Activated naive CD4-positive, alpha-beta T cell treated with Interleukin-2 at 50 U/mL for 16 hours (primary cell): ENCODE results near the gene CCDC124.
"Not testable (repeated sequence)": the region's sequence is repeated elsewhere in the genome, so short reads cannot be mapped to it uniquely, and the experiment has no call there.

ENCODE experiments used
- DNase-seq: peaks from one replicate; pipeline ENCODE4 v3.0.0-alpha.2; 2020

Gene CCDC124

GRCh38 chr19:17957149-17957849, 24.5 kb downstream of the CCDC124 start:
- DNase-seq = no peak

GRCh38 chr19:17957885-17958284, 25.1 kb downstream of the CCDC124 start:
- no peak for DNase-seq

GRCh38 chr19:17963936-17964691, 31.3 kb downstream of the CCDC124 start:
- DNase-seq = no peak

GRCh38 chr19:17965370-17966128, 32.7 kb downstream of the CCDC124 start:
- DNase-seq = no peak

- DNase-seq = no peak
Measured at GRCh38 chr19:17966129-17966483, 33.3 kb downstream of the CCDC124 start.

GRCh38 chr19:17966550-17967256, 33.9 kb downstream of the CCDC124 start, which contains the start of gene KCNN1:
KCNN1 (plus strand) TSS chr19:17967107; CDS start chr19:17973889, 6,782 bp downstream.
- DNase-seq = no peak

- DNase-seq = no peak
Measured at GRCh38 chr19:17967257-17968051, 34.6 kb downstream of the CCDC124 start.

- DNase-seq = no peak
Measured at GRCh38 chr19:17968362-17968761, 35.5 kb downstream of the CCDC124 start.

- no peak for DNase-seq
Measured at GRCh38 chr19:17969096-17969792, 36.4 kb downstream of the CCDC124 start.

GRCh38 chr19:17972230-17972629, 39.4 kb downstream of the CCDC124 start:
- no peak for DNase-seq

GRCh38 chr19:17973759-17974158, 40.9 kb downstream of the CCDC124 start:
- DNase-seq = no peak

GRCh38 chr19:17974551-17974950, 41.7 kb downstream of the CCDC124 start:
- DNase-seq = no peak

- DNase-seq = no peak
Measured at GRCh38 chr19:17975032-17975431, 42.2 kb downstream of the CCDC124 start.

GRCh38 chr19:17977021-17977420, 44.2 kb downstream of the CCDC124 start:
- no peak for DNase-seq

- DNase-seq = no peak
Measured at GRCh38 chr19:17977488-17977887, 44.7 kb downstream of the CCDC124 start.

- DNase-seq = no peak
Measured at GRCh38 chr19:17981611-17982010, 48.8 kb downstream of the CCDC124 start.

GRCh38 chr19:17982430-17982829, 49.6 kb downstream of the CCDC124 start:
- DNase-seq = no peak

GRCh38 chr19:17985037-17985818, 52.4 kb downstream of the CCDC124 start:
- no peak for DNase-seq

GRCh38 chr19:17986569-17986968, 53.8 kb downstream of the CCDC124 start:
- DNase-seq = not testable (repeated sequence)

- DNase-seq = no peak
Measured at GRCh38 chr19:17988161-17988560, 55.3 kb downstream of the CCDC124 start.
